Nephron progenitor cell (in vitro differentiated cells): ENCODE measurements around the gene ZNF454.
A peak's percentile ranks its signal among the peaks of the same experiment; 100 is the strongest.

Source experiments
- DNase-seq: peaks from one replicate; pipeline ENCODE4 v3.0.0; 2021
- H3K27ac Mint-ChIP-seq: 2 replicates; pipeline ENCODE4 v1.8.0; 2021; ENCODE audit warnings: mild to moderate bottlenecking, moderate library complexity, mixed read lengths
- H3K27me3 Mint-ChIP-seq: 2 replicates; pipeline ENCODE4 v1.8.0; 2021; ENCODE audit warnings: mild to moderate bottlenecking, low read depth, mixed read lengths; ENCODE audit not compliant: poor library complexity
- H3K36me3 Mint-ChIP-seq: 2 replicates; pipeline ENCODE4 v1.8.0; 2021; ENCODE audit warnings: low read depth, mixed read lengths
- H3K4me1 Mint-ChIP-seq: 2 replicates; pipeline ENCODE4 v1.8.0; 2021; ENCODE audit warnings: mixed read lengths
- H3K4me3 Mint-ChIP-seq: 2 replicates; pipeline ENCODE4 v1.8.0; 2021; ENCODE audit warnings: mild to moderate bottlenecking, moderate library complexity, mixed read lengths
- H3K9me3 Mint-ChIP-seq: 2 replicates; pipeline ENCODE4 v1.8.0; 2021; ENCODE audit warnings: mild to moderate bottlenecking, moderate library complexity, mixed read lengths
- CTCF ChIP-seq: fragments of 200-600 bp; sonication (generic); IDR thresholded peaks from 2 replicates; pipeline ENCODE4 v1.5.0; 2021; ENCODE audit warnings: antibody characterized with exemption

ZNF454 gene

GRCh38 chr5:178940569-178941360, at the start of gene ZNF454:
Gene ZNF454 (plus strand): TSS chr5:178941198. CDS start chr5:178942792, 1,594 bp downstream.
- Mint-ChIP-seq H3K9me3 (peaks cover 97% of the 10 kb centered on the region), H3K36me3 (peaks cover 23% of the 10 kb centered on the region), H3K4me3 (peak within 1 kb of the TSS; percentile 50), H3K4me1 (no peaks in the 10 kb centered on the region), H3K27me3 (peaks cover 6% of the 10 kb centered on the region), H3K27ac (no peak within 1 kb of the TSS)
- TF ChIP-seq CTCF, result no peak
- DNase-seq, result peak; percentile 29

GRCh38 chr5:178895615-178896571, 45.1 kb upstream of the ZNF454 start, which contains the start of gene ZFP2:
Gene ZFP2 (plus strand): TSS chr5:178895913. CDS start chr5:178931314, 35,401 bp downstream.
- H3K36me3 Mint-ChIP-seq, result peaks cover 74% of the 10 kb centered on the region
- H3K4me1 Mint-ChIP-seq, result peaks cover 6% of the 10 kb centered on the region
- H3K27ac Mint-ChIP-seq, result no peak within 1 kb of the TSS
- peak within 1 kb of the TSS; percentile 92 for H3K4me3 Mint-ChIP-seq
- peaks cover 72% of the 10 kb centered on the region for H3K9me3 Mint-ChIP-seq
- no peaks in the 10 kb centered on the region for H3K27me3 Mint-ChIP-seq
- TF ChIP-seq CTCF, result no peak
- peak; percentile 74 for DNase-seq

GRCh38 chr5:178899289-178899688, 41.7 kb upstream of the ZNF454 start:
- Mint-ChIP-seq H3K4me3 (no peak overlapping the region), H3K27ac (no peak overlapping the region), H3K36me3 (peaks cover 74% of the 10 kb centered on the region), H3K27me3 (no peaks in the 10 kb centered on the region), H3K9me3 (peaks cover 82% of the 10 kb centered on the region), H3K4me1 (peaks cover 6% of the 10 kb centered on the region)
- no peak for TF ChIP-seq CTCF
- no peak for DNase-seq

GRCh38 chr5:178902849-178903248, 38.1 kb upstream of the ZNF454 start:
- H3K9me3 Mint-ChIP-seq, result peaks cover 91% of the 10 kb centered on the region
- H3K4me3 Mint-ChIP-seq, result no peak overlapping the region
- H3K36me3 Mint-ChIP-seq, result peaks cover 78% of the 10 kb centered on the region
- no peaks in the 10 kb centered on the region for H3K4me1 Mint-ChIP-seq
- H3K27ac Mint-ChIP-seq, result no peak overlapping the region
- no peak for TF ChIP-seq CTCF
- DNase-seq, result no peak
- peaks cover 2% of the 10 kb centered on the region for H3K27me3 Mint-ChIP-seq

GRCh38 chr5:178931846-178932760, 8.9 kb upstream of the ZNF454 start:
- no peaks in the 10 kb centered on the region for H3K4me1 Mint-ChIP-seq
- no peak for DNase-seq
- H3K36me3 Mint-ChIP-seq, result peaks cover 78% of the 10 kb centered on the region
- H3K27me3 Mint-ChIP-seq, result peaks cover 2% of the 10 kb centered on the region
- H3K27ac Mint-ChIP-seq, result no peak overlapping the region
- no peak for TF ChIP-seq CTCF
- H3K4me3 Mint-ChIP-seq, result no peak overlapping the region
- H3K9me3 Mint-ChIP-seq, result peaks cover 100% of the 10 kb centered on the region
